ENCODE measurements around the gene AUTS2.

The AUTS2 gene

GRCh38 chr7:70498232-70498992 lies 900.1 kb downstream of the AUTS2 start:
- no peak for DNase-seq (ENCODE audit: low read depth in 2 of 2)

GRCh38 chr7:70500261-70500660 lies 902.0 kb downstream of the AUTS2 start:
- DNase-seq (ENCODE audit: low read depth in 2 of 2), result no peak

- no peak for DNase-seq (ENCODE audit: low read depth in 2 of 2)
Observed at GRCh38 chr7:70502117-70502863, 904.0 kb downstream of the AUTS2 start.

GRCh38 chr7:70504254-70504653 lies 906.0 kb downstream of the AUTS2 start:
- DNase-seq (ENCODE audit: low read depth in 2 of 2), result no peak

GRCh38 chr7:70505468-70505867 lies 907.2 kb downstream of the AUTS2 start:
- no peak for DNase-seq (ENCODE audit: low read depth in 2 of 2)

- DNase-seq (ENCODE audit: low read depth in 2 of 2), result no peak
Observed at GRCh38 chr7:70505886-70506285, 907.6 kb downstream of the AUTS2 start.

- no peak for DNase-seq (ENCODE audit: low read depth in 2 of 2)
Observed at GRCh38 chr7:70506434-70506833, 908.2 kb downstream of the AUTS2 start.

GRCh38 chr7:70512144-70512543 lies 913.9 kb downstream of the AUTS2 start:
- no peak for DNase-seq (ENCODE audit: low read depth in 2 of 2)

- DNase-seq (ENCODE audit: low read depth in 2 of 2), result no peak
Observed at GRCh38 chr7:70512761-70513160, 914.5 kb downstream of the AUTS2 start.

GRCh38 chr7:70520611-70521010 lies 922.3 kb downstream of the AUTS2 start:
- DNase-seq (ENCODE audit: low read depth in 2 of 2), result no peak

- no peak for DNase-seq (ENCODE audit: low read depth in 2 of 2)
Observed at GRCh38 chr7:70523249-70523988, 925.1 kb downstream of the AUTS2 start.

GRCh38 chr7:70523989-70524351 lies 925.7 kb downstream of the AUTS2 start:
- DNase-seq (ENCODE audit: low read depth in 2 of 2), result no peak

- no peak for DNase-seq (ENCODE audit: low read depth in 2 of 2)
Observed at GRCh38 chr7:70525991-70526390, 927.7 kb downstream of the AUTS2 start.

GRCh38 chr7:70527520-70528115 lies 929.3 kb downstream of the AUTS2 start:
- no peak for DNase-seq (ENCODE audit: low read depth in 2 of 2)

GRCh38 chr7:70529436-70529835 lies 931.2 kb downstream of the AUTS2 start:
- DNase-seq (ENCODE audit: low read depth in 2 of 2), result no peak

GRCh38 chr7:70529914-70530585 lies 931.8 kb downstream of the AUTS2 start:
- no peak for DNase-seq (ENCODE audit: low read depth in 2 of 2)

- no peak for DNase-seq (ENCODE audit: low read depth in 2 of 2)
Observed at GRCh38 chr7:70533614-70534013, 935.3 kb downstream of the AUTS2 start.

- DNase-seq (ENCODE audit: low read depth in 2 of 2), result no peak
Observed at GRCh38 chr7:70539205-70539604, 940.9 kb downstream of the AUTS2 start.

GRCh38 chr7:70539617-70540016 lies 941.3 kb downstream of the AUTS2 start:
- no peak for DNase-seq (ENCODE audit: low read depth in 2 of 2)

GRCh38 chr7:70540641-70541040 lies 942.4 kb downstream of the AUTS2 start:
- DNase-seq (ENCODE audit: low read depth in 2 of 2), result no peak

GRCh38 chr7:70542750-70543376 lies 944.6 kb downstream of the AUTS2 start:
- DNase-seq (ENCODE audit: low read depth in 2 of 2), result no peak
